HL-60 (cell line): ENCODE measurements around the gene UCHL3.

Experiments
- DNase-seq, 2 experiments: peaks; one replicate each; pipeline ENCODE4 v3.0.0-alpha.2; 2010 to 2020; ENCODE audit warnings: low read depth in 1 of 2, low spot score in 1 of 2
- H3K27ac ChIP-seq: fragments of 250-450 bp; sonication (Bioruptor Pico); replicated peaks from 2 replicates; pipeline ENCODE4 v1.5.1; 2020; ENCODE audit warnings: mild to moderate bottlenecking, moderate library complexity
- H3K27me3 ChIP-seq: fragments of 250-450 bp; sonication (Bioruptor Pico); 2 replicates; pipeline ENCODE4 v1.5.1; 2021; ENCODE audit warnings: mild to moderate bottlenecking, moderate library complexity; ENCODE audit not compliant: insufficient read depth, poor library complexity, severe bottlenecking
- H3K4me3 ChIP-seq: replicated peaks from 2 replicates; pipeline ENCODE4 v1.5.1; 2011; ENCODE audit warnings: mild to moderate bottlenecking, control low read depth, low read length; ENCODE audit not compliant: insufficient read depth
- CTCF ChIP-seq: IDR thresholded peaks from one replicate; pipeline ENCODE4 v1.5.1; 2011; ENCODE audit warnings: low read length, control low read depth, inconsistent platforms; ENCODE audit not compliant: insufficient read depth
- GABPA ChIP-seq: IDR thresholded peaks from 2 replicates; pipeline ENCODE4 v1.6.1; 2012; ENCODE audit warnings: low read depth
- POLR2AphosphoS5 ChIP-seq: IDR thresholded peaks from 2 replicates; pipeline ENCODE4 v1.6.1; 2012; ENCODE audit warnings: low read depth
- REST ChIP-seq: IDR thresholded peaks from 2 replicates; pipeline ENCODE4 v1.6.1; 2012; ENCODE audit warnings: low read depth; ENCODE audit not compliant: insufficient replicate concordance
- SPI1 ChIP-seq: IDR thresholded peaks from 2 replicates; pipeline ENCODE4 v1.6.1; 2012; ENCODE audit warnings: low read depth, mild to moderate bottlenecking, borderline replicate concordance

Gene UCHL3

GRCh38 chr13:75512253-75512652 is 37.3 kb upstream of the UCHL3 start:
- no peak for TF ChIP-seq GABPA
- TF ChIP-seq REST = no peak
- no peak overlapping the region for H3K4me3 ChIP-seq
- H3K27me3 ChIP-seq = no peaks in the 10 kb centered on the region
- H3K27ac ChIP-seq = no peak overlapping the region
- no peak for DNase-seq

- Histone ChIP-seq H3K4me3 (no peak overlapping the region), H3K27me3 (no peaks in the 10 kb centered on the region), H3K27ac (no peak overlapping the region; the same call in 1 of the 2 replicates)
- TF ChIP-seq SPI1 (peak; percentile 88), GABPA (no peak), POLR2AphosphoS5 (no peak), CTCF (no peak), REST (no peak)
- DNase-seq = peak in 1 of 2 experiments; percentile 50
Measured at GRCh38 chr13:75513271-75513670, 36.3 kb upstream of the UCHL3 start.

GRCh38 chr13:75514080-75514995 is 35.3 kb upstream of the UCHL3 start:
- Histone ChIP-seq H3K27ac (peak overlapping the region; percentile 36), H3K4me3 (no peak overlapping the region), H3K27me3 (no peaks in the 10 kb centered on the region)
- DNase-seq = no peak
- TF ChIP-seq CTCF (no peak), SPI1 (no peak), REST (no peak), GABPA (no peak), POLR2AphosphoS5 (no peak)
